HCT116 (cell line): ENCODE data around the gene TJP2. TPM values are rescaled to one million over a fixed set of nuclear protein-coding genes. Genes with fewer than 3 reads are reported as not detected.

Experiments
- ATAC-seq: fragments of 200-7000 bp; cut with Tn5 transposase; 2 replicates; pipeline ENCODE4 v1.9.1; 2020; ENCODE audit warnings: mild to moderate bottlenecking, moderate library complexity
- BruUV-seq: library from RNA; stranded (reverse); fragments of 400-500 nt; replicated peaks from 2 replicates; lab custom pipeline; 2021; lab: Mats Ljungman, UMichigan
- CTCF ChIA-PET: fragments of 300-600 bp; sonication (Branson Sonifier 250); formaldehyde crosslinking; loops from one replicate; lab custom pipeline; 2021; ENCODE audit warnings: antibody characterized with exemption; lab: Charles Lee
- POLR2A ChIA-PET: fragments of 300-600, 350-600 bp; sonication (Branson Sonifier 250); formaldehyde crosslinking; loops from one replicate; lab custom pipeline; 2021; ENCODE audit warnings: antibody characterized with exemption; lab: Charles Lee
- RAD21 ChIA-PET, 2 experiments: fragments of 300-600 bp; sonication (Branson Sonifier 250); formaldehyde crosslinking; loops; one replicate each; lab custom pipeline; 2023; ENCODE audit warnings: low total read pairs in 2 of 2; ENCODE audit not compliant: uncharacterized antibody in 2 of 2, unreplicated experiment in 2 of 2, low non-redundant PET in 1 of 2; lab: Charles Lee
- DNase-seq: peaks from one replicate; pipeline ENCODE4 v3.0.0-alpha.2; 2010; ENCODE audit warnings: low read depth, low spot score
- H2AFZ ChIP-seq: fragments of 200-600 bp; shearing (Covaris generic), sonication (generic); 2 replicates; pipeline ENCODE4 v1.6.1; 2017; ENCODE audit warnings: low read depth, mixed run types, mixed read lengths, antibody characterized with exemption, low read length; ENCODE audit not compliant: poor library complexity, severe bottlenecking
- H3K27ac ChIP-seq: 2 replicates; pipeline ENCODE4 v1.5.1; 2012; ENCODE audit warnings: low read depth, low read length
- H3K27me3 ChIP-seq: fragments of 200-600 bp; sonication (generic); 2 replicates; pipeline ENCODE4 v1.6.1; 2016; ENCODE audit warnings: mixed run types, low read length, mixed read lengths; ENCODE audit not compliant: insufficient read depth
- H3K36me3 ChIP-seq, 2 experiments: fragments of 200-500 bp in 1 of 2; fragments of 200-600 bp in 1 of 2; sonication (Bioruptor generic) in 1 of 2; sonication (generic) in 1 of 2; 2 replicates each; pipeline versions ENCODE4 v1.5.1 to v1.6.1; 2014 to 2016; ENCODE audit warnings: low read length in 2 of 2, inconsistent platforms in 1 of 2, mixed read lengths in 1 of 2, mixed run types in 1 of 2; ENCODE audit not compliant: insufficient read depth in 2 of 2, control insufficient read depth in 1 of 2
- H3K4me1 ChIP-seq, 2 experiments: fragments of 200-600 bp in 1 of 2; sonication (generic) in 1 of 2; 2 replicates each; pipeline versions ENCODE4 v1.5.1 to v1.6.1; 2012 to 2017; ENCODE audit warnings: low read length in 2 of 2, inconsistent platforms in 1 of 2, mild to moderate bottlenecking in 1 of 2, mixed read lengths in 1 of 2, mixed run types in 1 of 2, moderate library complexity in 1 of 2; ENCODE audit not compliant: insufficient read depth in 2 of 2, control insufficient read depth in 1 of 2
- H3K4me2 ChIP-seq: fragments of 200-600 bp; sonication (generic); 2 replicates; pipeline ENCODE4 v1.6.1; 2017; ENCODE audit warnings: mixed run types, low read length, mixed read lengths
- H3K4me3 ChIP-seq, 2 experiments: fragments of 200-600 bp in 1 of 2; sonication (generic) in 1 of 2; replicated peaks in 1 of 2; 2 replicates each; pipeline ENCODE4 v1.5.1; 2011 to 2016; ENCODE audit warnings: low read length in 2 of 2, control low read depth in 1 of 2, low read depth in 1 of 2, mild to moderate bottlenecking in 1 of 2, mixed read lengths in 1 of 2, mixed run types in 1 of 2
- H3K79me2 ChIP-seq: fragments of 200-600 bp; sonication (generic); 2 replicates; pipeline ENCODE4 v1.6.1; 2017; ENCODE audit warnings: mild to moderate bottlenecking, mixed run types, low read length, moderate library complexity, mixed read lengths; ENCODE audit not compliant: insufficient read depth
- H3K9ac ChIP-seq: fragments of 200-600 bp; sonication (generic); 2 replicates; pipeline ENCODE4 v1.6.1; 2016; ENCODE audit warnings: low read length, mixed read lengths
- H3K9me2 ChIP-seq: fragments of 200-600 bp; sonication (generic), shearing (Covaris generic); 2 replicates; pipeline ENCODE4 v1.6.1; 2017; ENCODE audit warnings: mixed run types, mild to moderate bottlenecking, moderate library complexity; ENCODE audit not compliant: insufficient read depth
- H3K9me3 ChIP-seq, 2 experiments: fragments of 200-500 bp in 1 of 2; fragments of 200-600 bp in 1 of 2; sonication (Bioruptor generic) in 1 of 2; sonication (generic) in 1 of 2; 2 replicates each; pipeline ENCODE4 v1.6.1; 2014 to 2017; ENCODE audit warnings: low read length in 2 of 2, mixed read lengths in 2 of 2, inconsistent platforms in 1 of 2, low read depth in 1 of 2, mild to moderate bottlenecking in 1 of 2, mixed run types in 1 of 2, moderate library complexity in 1 of 2; ENCODE audit not compliant: control insufficient read depth in 1 of 2, insufficient read depth in 1 of 2
- H4K20me1 ChIP-seq: fragments of 200-600 bp; sonication (generic), shearing (Covaris generic); 2 replicates; pipeline ENCODE4 v1.6.1; 2017; ENCODE audit warnings: mixed run types, mild to moderate bottlenecking, moderate library complexity; ENCODE audit not compliant: insufficient read depth
- ATF3 ChIP-seq: IDR thresholded peaks from 2 replicates; pipeline ENCODE4 v1.6.1; 2012
- EGR1 ChIP-seq: IDR thresholded peaks from 2 replicates; pipeline ENCODE4 v1.6.1; 2012; ENCODE audit warnings: low read depth
- EZH2 ChIP-seq: fragments of 200-600 bp; sonication (generic); IDR thresholded peaks from 2 replicates; pipeline ENCODE4 v1.6.1; 2017; ENCODE audit warnings: antibody characterized with exemption, mixed run types
- EZH2phosphoT487 ChIP-seq: fragments of 200-600 bp; IDR thresholded peaks from 2 replicates; pipeline ENCODE4 v1.6.1; 2018; ENCODE audit warnings: antibody characterized with exemption, borderline replicate concordance
- JUND ChIP-seq: IDR thresholded peaks from 2 replicates; pipeline ENCODE4 v1.6.1; 2012
- MAX ChIP-seq: IDR thresholded peaks from 2 replicates; pipeline ENCODE4 v1.6.1; 2012
- RAD21 ChIP-seq: IDR thresholded peaks from 2 replicates; pipeline ENCODE4 v1.6.1; 2012; ENCODE audit warnings: low read depth, mild to moderate bottlenecking
- SIN3A ChIP-seq: IDR thresholded peaks from 2 replicates; pipeline ENCODE4 v1.6.1; 2012; ENCODE audit warnings: low read depth
- intact Hi-C: fragments of 100-400 bp; cut with micrococcal nuclease; formaldehyde crosslinking; loops from 2 replicates; pipeline ENCODE4 v1.10.0; 2022
- total RNA-seq: library from RNA; stranded (reverse); gene quantifications from one replicate; pipeline ENCODE4 v1.2.1, GENCODE V29; 2021; ENCODE audit not compliant: unreplicated experiment

The TJP2 gene
- total RNA-seq, 1 experiment from 2014 or later, result 39.7 TPM

GRCh38 chr9:69194702-69195418, 20.8 kb downstream of the TJP2 start:
- H3K36me3 ChIP-seq, result no peaks in the 10 kb centered on the region
- H4K20me1 ChIP-seq, result peaks cover 6% of the 10 kb centered on the region; the same call in 1 of the 2 replicates

DNA sequence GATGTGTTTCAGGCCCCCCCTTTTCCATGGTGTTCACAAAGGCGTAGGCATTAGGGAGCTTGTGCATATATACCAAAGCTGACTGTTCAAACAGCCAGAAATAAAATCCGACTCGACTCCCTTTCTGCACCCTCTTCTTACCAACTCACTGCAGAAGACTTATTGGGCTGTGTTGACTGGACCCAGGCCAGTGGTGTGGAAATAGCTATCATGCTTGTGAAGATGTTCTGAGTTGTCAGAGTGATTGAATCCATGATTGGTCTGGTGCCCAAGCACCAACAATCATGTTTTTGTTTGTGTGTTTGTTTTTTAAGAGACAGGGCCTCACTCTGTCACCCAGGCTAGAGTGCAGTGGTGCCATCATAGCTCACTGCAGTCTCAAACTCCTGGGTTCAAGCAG, 21.6 kb downstream of the TJP2 start:
- Histone ChIP-seq H3K4me3 (no peak overlapping the region), H3K27ac (no peak overlapping the region), H3K9ac (no peak overlapping the region), H3K79me2 (peaks cover 32% of the 10 kb centered on the region), H3K9me3 (no peaks in the 10 kb centered on the region), H3K36me3 (no peaks in the 10 kb centered on the region), H3K4me1 (peaks cover 6 to 11% of the 10 kb centered on the region in 2 experiments; a peak in 3 of 4 replicates), H4K20me1 (peaks cover 6% of the 10 kb centered on the region; the same call in 1 of the 2 replicates), H3K4me2 (no peak overlapping the region), H2AFZ (no peak overlapping the region), H3K27me3 (no peaks in the 10 kb centered on the region), H3K9me2 (no peaks in the 10 kb centered on the region)
- ChIA-PET POLR2A (no interaction called here), CTCF (interaction anchor here (0.7 to 5.2 kb wide), 4 partner anchors 12 to 142 kb away, joined by 3 to 74 read pairs (median 4); no protein-coding TSS in a partner anchor), RAD21 (no interaction called here)
- intact Hi-C loops, result no loop called here
- no peak for DNase-seq
- no peak for TF ChIP-seq EZH2phosphoT487
- no peak for TF ChIP-seq EGR1
- TF ChIP-seq EZH2, result no peak
- no peak for TF ChIP-seq ATF3
- TF ChIP-seq SIN3A, result no peak
- no peak for TF ChIP-seq JUND
- no peak for TF ChIP-seq MAX
- no peak for ATAC-seq
- no TSS peak for BruUV-seq

More at GRCh38 chr9:69194702-69195418, 20.8 kb downstream of the TJP2 start:
- ATAC-seq (no peak), DNase-seq (no peak)
- CTCF ChIA-PET, result interaction anchor here (0.9 to 5.2 kb wide), 3 partner anchors 12 to 141 kb away, joined by 3 to 74 read pairs (median 3); no protein-coding TSS in a partner anchor
- no peaks in the 10 kb centered on the region for H3K9me3 ChIP-seq
- H3K9ac ChIP-seq, result no peak overlapping the region
- POLR2A ChIA-PET, result no interaction called here
- no peaks in the 10 kb centered on the region for H3K9me2 ChIP-seq
- no peak overlapping the region for H2AFZ ChIP-seq
- H3K4me3 ChIP-seq, result no peak overlapping the region
- no peak overlapping the region for H3K27ac ChIP-seq
- no peak for TF ChIP-seq RAD21
- no peak overlapping the region for H3K4me2 ChIP-seq
- RAD21 ChIA-PET, result no interaction called here
- no TSS peak for BruUV-seq
- peaks cover 4% of the 10 kb centered on the region in 2 experiments; a peak in 3 of 4 replicates for H3K4me1 ChIP-seq
- intact Hi-C loops, result loop anchor here (5.0 kb wide), 1 partner anchor 73 kb away; no protein-coding TSS in a partner anchor
- no peaks in the 10 kb centered on the region for H3K27me3 ChIP-seq
- H3K79me2 ChIP-seq, result peaks cover 32% of the 10 kb centered on the region
